Small intestine (tissue), 7 donors: ENCODE results near the gene PGM5. TPM values are rescaled to one million over a fixed set of nuclear protein-coding genes. Genes with fewer than 3 reads are reported as not detected.

Source experiments
- DNase-seq, 2 donors: peaks; one replicate each; pipeline versions ENCODE4 v3.0.0 to v3.0.0-alpha.2; 2013
- FAIRE-seq: peaks from 2 replicates; lab custom pipeline; 2012; peaks lifted over from hg19 to GRCh38; lab: Jason Lieb, UNC
- H3K27ac ChIP-seq, 3 donors: one replicate each; pipeline ENCODE4 v1.5.1; 2013; ENCODE audit warnings: low read length in 2 of 3, mild to moderate bottlenecking in 2 of 3, control low read depth in 1 of 3, inconsistent platforms in 1 of 3, low read depth in 1 of 3, moderate library complexity in 1 of 3
- H3K27me3 ChIP-seq, 3 donors: one replicate each; pipeline ENCODE4 v1.6.1; 2013; ENCODE audit warnings: low read length in 3 of 3, inconsistent platforms in 1 of 3; ENCODE audit not compliant: control insufficient read depth in 3 of 3, insufficient read depth in 3 of 3
- H3K36me3 ChIP-seq, 3 donors: one replicate each; pipeline ENCODE4 v1.6.1; 2013; ENCODE audit warnings: low read length in 3 of 3, inconsistent platforms in 1 of 3, low read depth in 1 of 3, mild to moderate bottlenecking in 1 of 3, moderate library complexity in 1 of 3; ENCODE audit not compliant: control insufficient read depth in 3 of 3, insufficient read depth in 2 of 3
- H3K4me1 ChIP-seq, 3 donors: one replicate each; pipeline ENCODE4 v1.6.1; 2013; ENCODE audit warnings: low read length in 2 of 3, inconsistent platforms in 1 of 3, low read depth in 1 of 3, mild to moderate bottlenecking in 1 of 3, moderate library complexity in 1 of 3; ENCODE audit not compliant: control insufficient read depth in 3 of 3, insufficient read depth in 2 of 3
- H3K4me3 ChIP-seq, 3 donors: one replicate each; pipeline ENCODE4 v1.5.1; 2013; ENCODE audit warnings: low read length in 3 of 3, control low read depth in 1 of 3, inconsistent platforms in 1 of 3, low read depth in 1 of 3, mild to moderate bottlenecking in 1 of 3, moderate library complexity in 1 of 3
- H3K9me3 ChIP-seq, 2 donors: one replicate each; pipeline ENCODE4 v1.6.1; 2013; ENCODE audit warnings: low read depth in 1 of 2, low read length in 1 of 2; ENCODE audit not compliant: control insufficient read depth in 2 of 2, insufficient read depth in 1 of 2
- WGBS, 3 donors: extraction: QIAGEN DNeasy Blood & Tissue Kit; methylation state at CpG; one replicate each; pipeline ENCODE4 v1.1.7; 2013; 5-methylcytosine and 5-hydroxymethylcytosine counted together
- polyA plus RNA-seq, 4 donors: library from polyadenylated mRNA; stranded (reverse) in 3 of 4; unstranded in 1 of 4; fragments of 200-250 nt in 3 of 4; fragments of 120-200 nt in 1 of 4; gene quantifications; one replicate each; pipeline versions ENCODE4 v1.2.1 to v1.2.3, GENCODE V29; 2013
- donor health status: healthy with polysubstance abuse.
- donor health status: control.
- donor health status: control.
- donor health status: Bipolar disorder and iron deficiency.
- donor health status: healthy.

Gene PGM5
- polyA plus RNA-seq, 4 donors: 1.6 to 21.8 (median 6.7) TPM

DNA sequence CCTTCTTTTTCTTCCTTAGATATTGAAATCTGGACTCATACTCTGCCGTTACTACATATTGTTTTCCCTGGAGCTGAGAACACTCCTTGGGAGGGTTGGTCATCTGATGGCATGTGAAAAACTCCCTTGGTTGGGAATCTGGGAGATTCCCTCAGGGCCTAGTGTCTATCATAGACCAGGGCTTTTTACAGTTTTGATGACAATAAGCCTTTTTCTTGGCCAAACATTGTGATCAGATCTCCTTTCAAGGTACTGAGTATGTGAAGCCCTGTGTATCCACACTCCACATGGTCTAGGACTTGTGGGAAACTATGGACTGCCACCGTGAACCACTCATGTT is 151.4 kb downstream of the PGM5 start:
- Histone ChIP-seq H3K27me3 (no peaks in the 10 kb centered on the region), H3K27ac (peak overlapping the region in 1 of 3 donors; percentile 17), H3K4me1 (peaks cover 0 to 7% (median 0%) of the 10 kb centered on the region in 3 donors), H3K36me3 (no peaks in the 10 kb centered on the region), H3K9me3 (no peaks in the 10 kb centered on the region), H3K4me3 (no peak overlapping the region)
- no peak for DNase-seq
- WGBS, 3 donors: 54 to 67% (median 61%) methylated on average over 2 of the region's 2 CpGs
- no peak for FAIRE-seq

DNA sequence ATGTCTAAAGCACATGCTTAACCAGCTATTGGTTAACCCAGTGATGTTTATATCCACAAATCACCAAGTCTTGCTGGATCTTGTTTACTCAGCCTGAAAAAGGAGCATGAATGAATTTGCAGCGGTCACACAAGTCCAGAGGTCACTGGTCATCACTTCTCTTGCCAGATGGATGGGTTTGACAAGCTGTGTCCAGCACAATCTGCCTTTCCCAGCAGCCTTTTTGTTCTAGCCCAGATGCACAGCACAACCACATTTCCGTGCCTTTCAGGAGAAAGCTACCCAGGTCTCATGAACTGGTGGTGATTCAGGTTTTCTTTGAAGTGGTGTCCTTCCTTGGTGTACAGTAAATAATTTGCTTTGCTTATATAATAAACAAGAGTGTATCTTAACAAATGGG is 152.1 kb downstream of the PGM5 start:
- Histone ChIP-seq H3K36me3 (no peaks in the 10 kb centered on the region), H3K4me1 (peaks cover 0 to 7% (median 0%) of the 10 kb centered on the region in 3 donors), H3K27ac (no peak overlapping the region), H3K9me3 (no peaks in the 10 kb centered on the region), H3K4me3 (no peak overlapping the region), H3K27me3 (no peaks in the 10 kb centered on the region)
- 67 to 73% (median 72%) methylated on average over 2 of the region's 2 CpGs for WGBS, 3 donors
- FAIRE-seq (no peak), DNase-seq (no peak)

DNA sequence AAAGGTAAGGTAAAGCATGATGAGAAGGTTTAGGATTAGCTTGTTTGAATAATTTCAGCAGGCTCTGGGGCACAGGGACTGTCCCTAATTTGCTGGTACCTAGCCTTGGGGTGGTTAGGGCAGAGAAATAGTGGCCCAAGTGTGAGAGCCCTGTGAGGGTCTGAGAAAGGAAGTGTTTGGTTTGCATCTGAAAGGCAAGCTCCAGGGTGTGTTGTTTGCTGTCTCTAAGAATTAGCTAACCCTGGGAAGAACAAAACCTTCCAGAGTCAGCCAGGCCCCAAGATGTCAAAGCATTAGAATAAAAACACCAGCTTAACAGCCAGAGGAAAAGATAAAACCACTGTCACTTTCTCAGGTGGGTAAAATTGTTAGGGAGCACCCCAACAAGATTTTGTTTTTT is 153.3 kb downstream of the PGM5 start:
- Histone ChIP-seq H3K9me3 (no peaks in the 10 kb centered on the region), H3K27me3 (no peaks in the 10 kb centered on the region), H3K4me1 (peaks cover 0 to 7% (median 0%) of the 10 kb centered on the region in 3 donors), H3K27ac (no peak overlapping the region), H3K4me3 (no peak overlapping the region), H3K36me3 (no peaks in the 10 kb centered on the region)
- FAIRE-seq (no peak), DNase-seq (no peak)

GRCh38 chr9:68513385-68513784 is 157.0 kb downstream of the PGM5 start:
- Histone ChIP-seq H3K27ac (no peak overlapping the region), H3K36me3 (peaks cover 0 to 3% (median 0%) of the 10 kb centered on the region in 3 donors), H3K4me1 (peaks cover 0 to 7% (median 2%) of the 10 kb centered on the region in 3 donors), H3K9me3 (peaks cover 0 to 6% of the 10 kb centered on the region in 2 donors), H3K4me3 (no peak overlapping the region), H3K27me3 (no peaks in the 10 kb centered on the region)
- DNase-seq (no peak), FAIRE-seq (no peak)
- 75 to 88% (median 76%) methylated on average over 3 of the region's 3 CpGs for WGBS, 3 donors

DNA sequence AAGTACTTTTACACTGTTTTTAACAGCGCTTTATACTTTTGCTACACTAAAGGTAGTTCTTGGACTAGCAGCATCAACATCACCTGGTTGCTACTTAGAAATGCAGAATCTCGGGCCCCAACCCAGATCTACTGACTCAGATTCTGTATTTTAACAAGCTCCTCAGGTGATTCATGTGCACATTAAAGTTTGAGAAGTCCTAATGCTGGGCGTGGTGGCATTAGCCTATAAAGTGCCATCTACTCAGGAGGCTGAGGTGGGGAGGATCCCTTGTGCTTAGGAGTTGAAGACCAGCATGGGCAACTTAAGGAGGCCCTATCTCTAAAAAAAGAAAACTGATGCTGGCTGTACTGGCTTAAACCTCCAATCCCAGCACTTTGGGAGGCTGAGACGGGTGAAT is 157.6 kb downstream of the PGM5 start:
- H3K4me3 ChIP-seq: no peak overlapping the region
- FAIRE-seq (no peak), DNase-seq (no peak)
- WGBS, 3 donors: 89 to 92% (median 90%) methylated on average over 4 of the region's 4 CpGs
- H3K9me3 ChIP-seq: peaks cover 0 to 6% of the 10 kb centered on the region in 2 donors
- no peaks in the 10 kb centered on the region for H3K27me3 ChIP-seq
- H3K4me1 ChIP-seq: peaks cover 0 to 7% (median 2%) of the 10 kb centered on the region in 3 donors
- H3K36me3 ChIP-seq: peaks cover 0 to 3% (median 0%) of the 10 kb centered on the region in 3 donors
- no peak overlapping the region for H3K27ac ChIP-seq

DNA sequence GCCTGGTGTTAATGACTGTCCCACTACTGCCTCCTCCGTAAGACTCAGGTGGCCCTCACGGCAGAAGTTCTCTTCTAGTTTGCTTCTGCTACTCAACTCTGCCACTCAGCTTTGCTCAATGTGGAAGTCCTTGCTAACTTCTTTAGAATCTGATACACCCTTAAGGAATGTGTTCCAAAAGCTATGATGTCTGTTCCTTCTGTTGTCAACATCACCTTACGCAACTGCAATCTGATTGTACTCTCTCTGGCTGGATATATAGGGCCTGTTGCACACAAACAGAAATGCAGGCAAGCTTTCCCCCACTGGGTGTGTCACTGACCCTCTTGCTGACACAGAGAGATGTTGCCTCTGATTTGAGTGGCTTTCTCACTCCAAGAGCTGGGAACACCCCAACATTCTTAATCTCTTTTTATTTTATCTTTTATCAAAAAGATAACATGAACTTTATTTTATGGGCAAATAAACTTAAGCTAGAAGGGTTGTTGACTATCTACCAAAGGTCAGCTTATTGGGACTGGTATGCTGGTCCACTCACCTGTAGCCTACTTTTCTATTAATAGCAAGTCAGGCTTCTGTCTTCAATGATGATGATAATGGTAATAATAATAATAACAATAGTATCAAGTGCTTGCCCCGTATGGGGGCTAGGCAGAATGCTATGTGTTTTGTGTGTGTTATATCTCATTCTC is 159.1 kb downstream of the PGM5 start:
- H3K27me3 ChIP-seq: no peaks in the 10 kb centered on the region
- H3K9me3 ChIP-seq: peaks cover 0 to 6% of the 10 kb centered on the region in 2 donors
- H3K4me1 ChIP-seq: peaks cover 0 to 7% (median 2%) of the 10 kb centered on the region in 3 donors
- WGBS, 3 donors: 51 to 85% (median 71%) methylated on average over 4 of the region's 4 CpGs
- no peak overlapping the region for H3K27ac ChIP-seq
- H3K36me3 ChIP-seq: peaks cover 0 to 3% (median 0%) of the 10 kb centered on the region in 3 donors
- FAIRE-seq (no peak), DNase-seq (peak; percentile 58 to 84)
- no peak overlapping the region for H3K4me3 ChIP-seq

- Histone ChIP-seq H3K9me3 (peaks cover 0 to 4% of the 10 kb centered on the region in 2 donors), H3K36me3 (peaks cover 0 to under 1% (median 0%) of the 10 kb centered on the region in 3 donors), H3K4me3 (no peak overlapping the region), H3K27ac (no peak overlapping the region), H3K4me1 (no peaks in the 10 kb centered on the region), H3K27me3 (no peaks in the 10 kb centered on the region)
- DNase-seq (no peak), FAIRE-seq (no peak)
- 50 to 57% (median 53%) methylated on average over 4 of the region's 4 CpGs for WGBS, 3 donors
Measured at GRCh38 chr9:68522131-68522530, 165.7 kb downstream of the PGM5 start.

- no peak for FAIRE-seq
- H3K4me3 ChIP-seq: no peak overlapping the region
- H3K9me3 ChIP-seq: peaks cover 0 to under 1% of the 10 kb centered on the region in 2 donors
- H3K4me1 ChIP-seq: no peaks in the 10 kb centered on the region
- no peaks in the 10 kb centered on the region for H3K36me3 ChIP-seq
- WGBS, 3 donors: 90 to 92% (median 91%) methylated on average over 3 of the region's 3 CpGs
- H3K27ac ChIP-seq: no peak overlapping the region
- DNase-seq: no peak
- H3K27me3 ChIP-seq: no peaks in the 10 kb centered on the region
Measured at GRCh38 chr9:68522954-68523353, 166.5 kb downstream of the PGM5 start.
